Measurements from ENCODE around the gene ADAMTS7. TPM values are rescaled to one million over a fixed set of nuclear protein-coding genes. Genes with fewer than 3 reads are reported as not detected.
"Not testable (repeated sequence)": the region's sequence is repeated elsewhere in the genome, so short reads cannot be mapped to it uniquely, and the experiment has no call there.

The ADAMTS7 gene
- polyA plus RNA-seq, 1 experiment, result 5.0 TPM

GRCh38 chr15:78854833-78855372 is 43.6 kb upstream of the ADAMTS7 start:
- peak overlapping the region; percentile 57 for H3K27ac ChIP-seq (ENCODE audit: low read depth, low read length)
- CTCF ChIA-PET, result interaction anchor here (0.7 kb wide), 2 partner anchors 20 to 464 kb away, joined by 3 to 6 read pairs; no protein-coding TSS in a partner anchor

DNA sequence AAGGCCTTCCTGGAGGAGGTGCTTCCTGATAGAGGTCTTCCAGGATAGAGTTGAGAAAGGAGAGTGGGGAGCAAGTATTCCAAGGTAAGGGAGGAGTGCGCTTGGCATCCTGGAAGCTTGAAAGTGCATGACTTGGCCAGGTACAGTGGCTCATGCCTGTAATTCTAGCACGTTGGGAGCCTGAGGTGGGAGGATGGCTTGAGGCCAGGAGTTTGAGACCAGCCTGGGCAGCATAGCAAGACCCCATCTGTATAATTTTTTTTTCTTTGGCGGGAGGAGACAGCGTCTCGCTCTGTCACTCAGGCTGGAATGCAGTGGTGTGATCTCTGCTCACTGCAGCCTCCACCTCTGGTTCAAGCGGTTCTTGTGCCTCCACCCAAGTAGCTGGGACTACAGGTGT is 42.2 kb upstream of the ADAMTS7 start:
- TF ChIP-seq CTCF (IDR thresholded peaks at IDR 0.05; ENCODE audit: low read depth, low read length), result no peak
- POLR2A ChIA-PET, result interaction anchor here (0.6 kb wide), 1 partner anchor 21 kb away, joined by 5 read pairs; no protein-coding TSS in a partner anchor
- H3K9me3 ChIP-seq (ENCODE audit: control insufficient read depth, insufficient read depth, low read length), result no peaks in the 10 kb centered on the region; the same call in 1 of the 2 replicates
- CTCF ChIA-PET, result no interaction called here
- H3K4me3 ChIP-seq (ENCODE audit: low read depth, low read length), result no peak overlapping the region
- H3K27ac ChIP-seq (ENCODE audit: low read depth, low read length), result no peak overlapping the region
- H3K27me3 ChIP-seq (ENCODE audit: control insufficient read depth, insufficient read depth, low read length), result no peaks in the 10 kb centered on the region
- DNase-seq (ENCODE audit: low read depth, low spot score), result no peak

More at GRCh38 chr15:78854833-78855372, 43.6 kb upstream of the ADAMTS7 start:
- no peak overlapping the region for H3K4me3 ChIP-seq (ENCODE audit: low read depth, low read length)
- TF ChIP-seq CTCF (IDR thresholded peaks at IDR 0.05; ENCODE audit: low read depth, low read length), result no peak
- no peaks in the 10 kb centered on the region for H3K27me3 ChIP-seq (ENCODE audit: control insufficient read depth, insufficient read depth, low read length)
- POLR2A ChIA-PET, result interaction anchor here (0.7 kb wide), 1 partner anchor 19 kb away, joined by 3 read pairs; no protein-coding TSS in a partner anchor
- DNase-seq (ENCODE audit: low read depth, low spot score), result no peak
- H3K9me3 ChIP-seq (ENCODE audit: control insufficient read depth, insufficient read depth, low read length), result no peaks in the 10 kb centered on the region; the same call in 1 of the 2 replicates

DNA sequence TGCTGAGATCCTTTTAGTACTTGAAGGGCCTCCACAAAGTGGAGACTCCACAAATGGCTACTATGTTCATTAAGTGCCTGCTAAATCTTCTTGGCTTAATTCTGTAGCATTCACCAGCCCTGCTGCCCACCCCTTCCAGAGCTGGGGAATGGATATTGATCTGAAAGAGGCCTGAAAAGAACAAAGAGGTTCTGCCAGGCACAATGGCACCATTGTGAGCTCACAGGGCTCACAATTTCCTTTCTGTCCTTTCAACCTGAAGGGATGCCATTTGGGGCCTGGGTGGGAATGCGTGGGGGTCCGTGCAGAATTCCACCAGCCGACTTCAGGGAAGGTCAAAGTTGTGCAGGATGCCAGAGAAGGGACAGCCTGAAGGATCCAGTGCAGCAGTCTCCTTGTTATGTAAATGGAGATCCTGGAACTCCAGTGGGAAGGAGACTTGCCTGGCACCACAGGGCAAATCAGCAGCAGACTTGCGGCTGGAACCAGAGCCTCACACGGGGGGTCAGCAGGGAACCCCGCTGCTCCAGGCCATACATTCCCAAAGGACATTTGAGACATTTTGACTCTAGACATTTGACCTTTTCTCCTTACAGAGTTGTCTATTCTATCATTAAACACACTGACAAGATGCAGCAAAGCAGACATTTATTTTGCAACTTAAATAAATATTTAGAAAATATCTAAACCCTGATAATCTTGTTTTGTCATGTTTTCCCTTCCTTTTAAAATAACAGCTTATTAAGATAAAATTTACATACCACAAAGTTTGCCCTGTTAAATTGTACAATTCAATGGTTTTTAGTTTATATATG is 39.9 kb upstream of the ADAMTS7 start:
- POLR2A ChIA-PET, result interaction anchor here (0.5 to 1.4 kb wide), 6 partner anchors 8 to 40 kb away, joined by 3 to 5 read pairs (median 3); no protein-coding TSS in a partner anchor
- CTCF ChIA-PET, result interaction anchor here (0.7 to 1.5 kb wide), 5 partner anchors 23 to 333 kb away, joined by 3 to 5 read pairs (median 3); partner anchors contain the start of gene ADAMTS7

DNA sequence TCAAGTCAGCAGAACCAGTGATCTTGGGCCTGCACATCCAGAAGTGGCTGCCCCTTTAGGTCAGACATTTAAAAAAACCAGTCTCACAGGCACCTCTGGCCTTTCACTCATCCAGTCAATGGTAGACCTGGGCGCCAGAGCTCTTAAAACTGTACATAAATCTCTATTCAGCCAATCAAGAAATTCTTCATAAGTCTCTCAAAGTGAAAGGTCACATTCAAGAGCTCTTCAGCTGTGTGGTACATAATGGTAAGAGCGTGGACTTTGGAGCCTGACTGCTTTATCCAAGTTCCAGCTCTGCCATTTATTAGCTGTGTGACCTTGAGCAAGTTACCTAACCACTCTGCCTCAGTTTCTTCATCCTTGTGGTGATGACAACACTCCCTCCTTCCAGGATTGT is 39.1 kb upstream of the ADAMTS7 start:
- POLR2A ChIA-PET, result interaction anchor here (1.4 kb wide), 1 partner anchor 23 kb away, joined by 5 read pairs; no protein-coding TSS in a partner anchor
- Histone ChIP-seq H3K9me3 (ENCODE audit: control insufficient read depth, insufficient read depth, low read length) (no peaks in the 10 kb centered on the region; the same call in none of the 2 replicates), H3K4me3 (ENCODE audit: low read depth, low read length) (no peak overlapping the region), H3K27me3 (ENCODE audit: control insufficient read depth, insufficient read depth, low read length) (no peaks in the 10 kb centered on the region), H3K27ac (ENCODE audit: low read depth, low read length) (no peak overlapping the region)
- CTCF ChIA-PET, result interaction anchor here (1.1 to 1.5 kb wide), 2 partner anchors 99 to 334 kb away, joined by 3 read pairs; no protein-coding TSS in a partner anchor
- no peak for TF ChIP-seq CTCF (IDR thresholded peaks at IDR 0.05; ENCODE audit: low read depth, low read length)
- DNase-seq (ENCODE audit: low read depth, low spot score), result no peak

More for the DNA sequence above, 39.9 kb upstream of the ADAMTS7 start:
- no peak overlapping the region for H3K4me3 ChIP-seq (ENCODE audit: low read depth, low read length)
- H3K27ac ChIP-seq (ENCODE audit: low read depth, low read length), result no peak overlapping the region
- H3K27me3 ChIP-seq (ENCODE audit: control insufficient read depth, insufficient read depth, low read length), result no peaks in the 10 kb centered on the region
- H3K9me3 ChIP-seq (ENCODE audit: control insufficient read depth, insufficient read depth, low read length), result no peaks in the 10 kb centered on the region; the same call in none of the 2 replicates
- TF ChIP-seq CTCF (IDR thresholded peaks at IDR 0.05; ENCODE audit: low read depth, low read length), result no peak
- no peak for DNase-seq (ENCODE audit: low read depth, low spot score)

DNA sequence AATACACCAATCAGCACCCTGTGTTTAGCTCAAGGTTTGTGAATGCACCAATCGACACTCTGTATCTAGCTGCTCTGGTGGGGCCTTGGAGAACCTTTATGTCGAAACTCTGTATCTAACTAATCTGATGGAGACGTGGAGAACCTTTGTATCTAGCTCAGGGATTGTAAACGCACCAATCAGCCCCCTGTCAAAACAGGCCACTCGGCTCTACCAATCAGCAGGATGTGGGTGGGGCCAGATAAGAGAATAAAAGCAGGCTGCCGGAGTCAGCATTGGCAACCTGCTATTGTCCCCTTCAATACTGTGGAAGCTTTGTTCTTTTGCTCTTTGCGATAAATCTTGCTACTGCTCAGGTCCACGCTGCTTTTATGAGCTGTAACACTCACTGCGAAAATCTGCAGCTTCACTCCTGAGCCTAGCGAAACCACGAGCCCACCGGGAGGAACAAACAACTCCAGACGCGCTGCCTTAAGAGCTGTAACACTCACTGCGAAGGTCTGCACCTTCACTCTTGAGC is 36.2 kb upstream of the ADAMTS7 start:
- H3K27ac ChIP-seq (ENCODE audit: low read depth, low read length); POLR2A ChIA-PET; H3K9me3 ChIP-seq (ENCODE audit: control insufficient read depth, insufficient read depth, low read length); CTCF ChIA-PET; DNase-seq (ENCODE audit: low read depth, low spot score); H3K4me3 ChIP-seq (ENCODE audit: low read depth, low read length); H3K27me3 ChIP-seq (ENCODE audit: control insufficient read depth, insufficient read depth, low read length): not testable (repeated sequence)

GRCh38 chr15:78846906-78847305 is 35.6 kb upstream of the ADAMTS7 start:
- H3K9me3 ChIP-seq (ENCODE audit: control insufficient read depth, insufficient read depth, low read length); H3K27ac ChIP-seq (ENCODE audit: low read depth, low read length); CTCF ChIA-PET; H3K27me3 ChIP-seq (ENCODE audit: control insufficient read depth, insufficient read depth, low read length); DNase-seq (ENCODE audit: low read depth, low spot score); H3K4me3 ChIP-seq (ENCODE audit: low read depth, low read length): not testable (repeated sequence)
- POLR2A ChIA-PET, result interaction anchor here (0.6 kb wide), 1 partner anchor 26 kb away, joined by 3 read pairs; the partner anchor contains the start of gene MORF4L1

All from AG04450 (cell line).